ENCODE data around the gene PLPP4.

- TF ChIP-seq POLR2A (IDR thresholded peaks at IDR 0.05; ENCODE audit: low read depth, low read length) (no peak), CTCF (IDR thresholded peaks at IDR 0.05; ENCODE audit: extremely low read depth in 1 of 2, insufficient read depth in 1 of 2, low read depth in 1 of 2, low read length in 2 of 2) (no peak), EZH2 (IDR thresholded peaks at IDR 0.05; ENCODE audit: borderline replicate concordance, low read depth, low read length, severe bottlenecking) (no peak), GATA2 (IDR thresholded peaks at IDR 0.05; ENCODE audit: insufficient read depth, insufficient read length, low read depth, low read length) (no peak), POLR2AphosphoS5 (IDR thresholded peaks at IDR 0.05; ENCODE audit: insufficient read depth, low read depth, low read length) (no peak), MAX (IDR thresholded peaks at IDR 0.05; ENCODE audit: insufficient read depth, insufficient read length) (no peak), JUN (IDR thresholded peaks at IDR 0.05; ENCODE audit: borderline replicate concordance, insufficient read depth, insufficient read length, low read depth) (no peak), FOS (IDR thresholded peaks at IDR 0.05; ENCODE audit: borderline replicate concordance, insufficient read depth, low read length) (no peak)
Observed at GRCh38 chr10:120458432-120458831, 1.4 kb downstream of the PLPP4 start.
